GM21786 (cell line): ENCODE measurements around the gene CRB2.

Experiments
- ATAC-seq: cut with Tn5 transposase; IDR thresholded peaks from one replicate; pipeline ENCODE4 v1.9.1; 2021; ENCODE audit not compliant: unreplicated experiment

Gene CRB2

DNA sequence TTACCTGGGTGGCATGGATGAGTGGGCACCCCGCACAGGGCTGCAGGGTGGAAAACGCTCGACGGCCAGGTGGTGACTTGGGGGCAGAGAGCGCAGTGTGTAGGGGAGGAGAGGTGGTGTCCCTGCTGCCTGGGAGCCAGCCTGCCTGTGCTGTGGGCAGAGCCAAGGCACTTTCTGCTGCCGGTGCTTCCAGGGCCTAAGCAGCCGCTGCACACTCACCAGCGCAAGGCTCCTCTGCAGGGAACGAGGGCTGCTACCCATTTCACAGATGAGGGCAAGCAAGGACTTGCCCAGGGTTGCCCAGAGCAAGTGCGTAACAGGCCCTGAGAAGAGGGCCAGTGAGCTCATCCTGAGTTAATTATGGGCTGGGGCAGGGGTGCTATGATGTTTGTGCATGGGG is 62.5 kb downstream of the CRB2 start:
- ATAC-seq = no peak

DNA sequence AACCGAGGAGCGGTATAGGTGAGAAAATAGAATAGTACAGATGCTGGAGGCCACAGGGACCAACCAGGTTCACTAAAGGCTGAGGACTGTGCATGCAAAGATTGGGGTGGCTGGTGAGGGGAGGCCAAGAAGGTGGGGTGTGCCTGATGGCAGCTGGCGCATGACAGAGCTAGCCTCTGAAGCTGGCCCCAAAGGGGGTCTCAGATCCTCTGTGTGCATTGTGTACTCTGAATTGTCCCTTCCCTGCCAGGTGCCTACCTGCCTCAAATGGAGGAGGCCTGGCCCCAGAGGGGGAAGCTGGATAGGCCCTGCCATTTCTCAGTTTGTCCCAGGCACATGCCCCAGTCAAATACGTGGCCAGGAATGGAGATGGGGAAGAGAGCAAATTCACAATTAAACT is 63.1 kb downstream of the CRB2 start:
- no peak for ATAC-seq

DNA sequence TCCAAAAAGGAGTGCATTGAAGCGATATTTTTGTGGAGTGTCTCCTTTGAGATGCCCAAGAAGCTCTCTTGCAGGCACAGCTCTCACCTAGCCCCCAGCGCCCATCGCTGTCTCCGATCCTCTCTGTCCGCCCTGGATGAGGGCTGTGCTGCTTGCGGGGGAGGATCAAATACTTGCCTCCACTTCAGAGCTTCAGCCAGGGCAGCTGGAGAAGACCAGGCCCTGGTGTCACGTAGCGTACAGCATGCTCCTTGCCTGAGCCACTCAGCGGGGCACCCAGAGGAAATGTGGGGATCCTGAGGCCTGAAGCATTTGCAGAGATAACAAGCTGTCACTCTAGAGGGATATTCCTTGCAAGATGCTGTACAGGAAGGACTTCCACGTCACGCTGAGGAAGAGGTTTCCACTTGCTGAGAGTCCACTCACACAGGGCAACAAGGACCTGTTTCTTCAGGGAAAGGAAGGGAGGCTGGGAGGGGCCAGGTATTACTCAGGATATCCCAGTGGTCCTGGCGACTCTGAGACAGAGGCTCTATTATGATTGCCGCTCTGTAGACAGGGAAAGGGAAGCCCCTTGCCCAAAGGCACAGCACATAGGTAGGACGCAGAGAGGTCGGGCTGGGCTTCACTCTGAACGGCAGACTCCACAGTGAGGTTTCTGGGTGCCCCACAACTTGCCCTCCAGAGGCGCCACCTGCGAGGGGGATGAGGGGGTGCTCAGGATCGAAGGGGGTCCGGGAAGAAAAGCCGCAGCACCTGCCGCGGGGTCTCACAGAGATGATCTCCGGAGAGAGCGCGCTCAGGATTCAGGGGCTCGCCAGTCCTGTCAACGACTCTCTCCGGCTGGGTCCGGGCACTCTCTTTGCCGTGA is 64.0 kb downstream of the CRB2 start:
- ATAC-seq = no peak

DNA sequence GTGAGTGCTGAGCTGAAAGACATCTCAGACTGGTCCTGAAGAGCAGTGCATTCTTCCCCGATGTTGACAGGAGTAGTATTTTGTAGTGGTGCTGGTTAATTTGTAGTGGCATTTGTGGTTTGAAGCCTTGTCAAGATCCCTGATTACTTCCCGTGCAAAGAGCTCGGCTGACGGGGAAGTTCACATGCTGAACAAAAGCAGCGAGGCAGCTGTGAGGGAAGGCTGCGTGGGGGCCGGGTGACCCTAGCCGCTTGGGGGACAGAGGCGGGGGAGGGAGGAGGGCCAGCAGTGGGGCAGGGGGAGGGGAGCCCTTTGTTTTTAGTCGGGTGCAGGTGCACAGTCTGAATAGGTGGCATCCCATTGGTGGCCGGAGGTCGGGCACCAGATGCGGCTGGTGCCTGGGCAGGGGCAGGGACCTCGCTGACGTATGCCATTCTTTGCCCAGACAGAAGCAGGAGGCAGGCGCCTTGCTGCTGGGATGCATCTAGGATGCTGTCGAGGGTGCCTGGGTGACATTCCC is 64.7 kb downstream of the CRB2 start:
- no peak for ATAC-seq

DNA sequence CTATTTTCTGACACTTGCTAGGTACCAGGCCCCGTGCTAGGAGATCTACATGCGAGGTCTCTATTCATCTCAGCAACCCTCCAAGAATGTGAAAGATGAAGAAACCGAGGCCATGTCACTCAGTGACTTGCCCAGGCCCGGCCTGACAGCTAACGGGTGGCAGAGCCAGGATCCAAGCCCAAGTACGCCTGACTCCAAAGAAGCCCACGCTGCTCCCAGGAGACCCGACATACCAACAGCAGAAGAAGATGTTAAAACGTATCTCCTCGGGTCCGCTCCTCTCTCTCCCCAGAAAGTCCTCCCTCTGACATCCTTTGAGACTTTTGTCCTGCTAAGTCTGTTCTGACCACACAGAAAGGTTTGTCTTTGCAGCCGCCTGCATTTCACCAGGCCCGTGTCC is 65.2 kb downstream of the CRB2 start:
- no peak for ATAC-seq

DNA sequence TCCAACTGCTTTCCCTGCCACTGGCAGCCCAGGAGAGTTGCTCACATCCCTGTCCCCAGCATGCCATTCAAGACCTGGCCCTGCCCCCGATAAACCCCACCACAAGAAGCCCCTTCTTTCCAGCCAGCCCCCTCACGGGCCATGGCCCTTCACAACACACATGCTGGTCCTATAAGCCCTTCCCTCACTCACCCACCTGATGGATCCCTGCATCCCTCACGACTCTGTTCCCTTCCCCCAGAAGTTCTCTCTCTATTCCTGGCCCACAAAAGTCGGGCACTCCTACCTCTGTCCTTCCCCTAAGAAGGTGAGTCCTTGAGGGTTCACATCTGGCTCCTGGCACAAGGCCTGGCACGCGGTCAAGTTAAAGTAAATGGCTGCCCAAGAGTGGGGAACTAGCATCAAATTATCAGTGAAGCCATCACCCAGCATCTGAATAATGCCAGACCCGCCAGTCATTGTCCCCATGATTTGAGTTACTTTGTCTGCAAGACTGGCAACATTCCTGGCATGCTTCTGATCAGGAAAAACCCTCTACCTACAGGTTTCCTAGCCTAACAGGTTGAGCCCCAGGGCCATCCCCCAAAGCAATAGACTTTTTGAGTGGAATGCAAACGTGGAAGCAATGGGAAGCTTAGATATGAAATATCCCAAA is 65.9 kb downstream of the CRB2 start:
- ATAC-seq = no peak

DNA sequence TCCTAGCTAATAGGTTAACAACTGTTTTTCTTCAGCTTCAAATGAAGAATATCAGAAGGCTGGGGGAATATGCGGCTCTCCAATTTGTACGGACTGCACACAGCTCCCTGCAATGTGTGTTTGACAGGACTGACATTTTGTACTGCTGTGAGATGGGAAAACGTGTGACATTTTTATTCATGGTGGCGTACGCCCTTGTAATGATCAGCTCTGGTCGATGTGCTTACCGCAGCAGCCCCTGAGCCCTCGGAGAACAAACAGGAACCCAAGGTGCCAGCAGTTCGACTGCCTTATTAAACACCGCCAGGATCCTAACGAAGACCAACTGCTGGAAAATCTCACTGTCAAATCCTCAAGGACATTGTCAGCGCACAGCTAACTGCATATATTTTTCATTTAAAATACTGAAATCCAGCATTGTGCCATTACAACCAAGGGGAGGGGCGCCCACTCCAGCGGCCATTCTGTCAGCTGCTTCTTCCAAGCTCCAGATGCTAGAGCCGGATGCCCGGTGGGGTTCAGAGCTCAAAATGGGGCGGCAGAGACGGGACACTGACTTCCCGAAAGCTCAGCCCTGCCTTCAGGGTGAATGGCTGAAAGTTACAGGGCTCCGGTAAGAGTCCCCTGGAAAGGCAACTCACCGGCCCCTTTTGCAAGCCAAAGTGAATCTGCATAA is 66.8 kb downstream of the CRB2 start:
- no peak for ATAC-seq

DNA sequence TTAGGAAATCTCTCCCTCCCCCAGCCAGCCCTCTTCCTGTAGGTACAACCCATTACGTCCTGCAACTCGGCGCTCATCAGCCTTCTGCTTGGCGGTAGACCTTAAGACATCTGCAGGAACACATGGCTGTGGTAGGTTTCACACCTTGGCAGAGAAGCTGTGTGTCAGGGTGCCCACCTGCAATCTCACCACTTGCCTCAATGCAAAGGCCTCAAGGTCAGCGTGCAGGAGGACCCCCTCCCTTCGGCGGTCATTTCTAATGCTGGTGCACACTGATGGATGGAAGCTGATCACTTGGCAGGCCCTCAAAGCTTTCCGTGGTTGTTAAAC is 67.3 kb downstream of the CRB2 start:
- ATAC-seq = no peak

DNA sequence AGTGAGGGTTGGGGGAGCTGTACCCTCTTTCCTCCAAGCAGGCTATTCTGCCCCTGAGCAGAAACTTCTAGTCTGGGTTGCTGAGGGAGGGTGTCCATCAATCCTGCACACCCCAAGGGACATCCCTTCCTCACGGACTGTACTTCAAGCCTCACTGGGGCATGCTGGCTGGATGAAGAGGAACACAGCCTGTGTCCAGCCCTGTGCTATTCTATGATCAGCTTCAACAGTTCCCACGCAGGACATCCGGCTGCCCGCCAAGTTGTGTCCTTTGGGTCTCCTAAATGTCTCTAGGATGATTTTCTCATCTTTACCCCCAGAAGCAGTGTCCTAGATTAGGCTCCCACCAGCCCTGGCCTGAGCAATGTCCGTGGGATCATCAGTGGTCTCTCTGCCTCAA is 68.1 kb downstream of the CRB2 start:
- ATAC-seq = no peak

DNA sequence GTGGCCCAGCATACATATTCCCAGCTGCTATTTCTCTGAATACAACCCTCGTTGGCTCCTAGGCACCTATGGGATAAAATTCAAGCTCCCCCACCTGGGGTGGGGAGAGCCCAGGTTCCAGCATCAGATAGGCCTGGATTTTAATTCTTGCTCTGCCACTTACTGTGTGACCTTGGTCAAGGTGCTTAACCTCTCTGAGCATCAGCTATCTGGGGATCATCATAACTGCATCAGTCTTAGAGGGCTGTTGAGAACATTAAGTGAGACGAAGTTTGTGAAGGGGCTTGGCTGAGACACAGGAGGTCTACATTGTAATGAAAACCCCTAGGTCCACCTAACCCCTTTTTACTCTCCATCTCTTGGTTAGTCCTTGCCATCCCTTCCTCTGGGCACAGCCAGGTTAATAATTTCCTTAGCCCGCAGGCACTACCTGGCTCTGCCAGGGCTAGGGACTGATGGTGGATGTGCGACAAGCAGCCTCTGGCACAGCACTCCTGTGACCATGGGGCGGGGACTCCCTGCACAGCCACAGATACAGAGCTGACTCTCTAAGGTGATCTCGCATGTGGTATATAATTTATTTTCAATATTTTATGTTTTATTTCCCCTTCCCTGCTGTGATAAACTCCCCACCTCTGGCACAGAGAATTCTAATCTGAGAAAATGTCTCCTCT is 68.7 kb downstream of the CRB2 start:
- ATAC-seq = no peak

DNA sequence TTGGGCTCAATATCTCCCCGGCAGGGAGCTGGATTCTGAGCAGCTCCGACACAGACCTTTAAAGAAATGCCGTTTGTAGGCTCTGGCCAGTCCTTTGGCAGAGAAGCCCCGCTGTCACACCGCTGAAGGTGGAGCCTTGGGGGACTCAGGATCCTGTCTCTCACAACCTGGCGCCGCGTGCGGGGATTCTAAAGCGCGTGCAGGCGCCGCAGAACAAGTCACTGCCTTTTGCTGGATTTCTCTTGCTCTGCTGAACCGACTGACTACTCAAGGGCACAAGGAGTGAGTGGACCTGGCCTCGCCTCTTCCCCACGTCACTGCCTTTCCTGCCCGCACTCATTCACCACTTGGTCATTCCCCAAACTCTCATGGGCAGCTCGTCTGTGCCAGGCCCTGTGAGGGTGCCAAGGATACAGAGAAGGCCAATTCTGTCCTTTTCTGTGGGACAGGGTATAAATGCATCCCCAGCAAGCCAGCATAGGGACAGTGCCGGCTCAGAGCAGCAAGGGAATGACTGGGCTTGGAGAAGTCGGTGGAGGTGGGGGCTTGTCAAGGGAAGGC is 69.3 kb downstream of the CRB2 start:
- ATAC-seq = no peak

DNA sequence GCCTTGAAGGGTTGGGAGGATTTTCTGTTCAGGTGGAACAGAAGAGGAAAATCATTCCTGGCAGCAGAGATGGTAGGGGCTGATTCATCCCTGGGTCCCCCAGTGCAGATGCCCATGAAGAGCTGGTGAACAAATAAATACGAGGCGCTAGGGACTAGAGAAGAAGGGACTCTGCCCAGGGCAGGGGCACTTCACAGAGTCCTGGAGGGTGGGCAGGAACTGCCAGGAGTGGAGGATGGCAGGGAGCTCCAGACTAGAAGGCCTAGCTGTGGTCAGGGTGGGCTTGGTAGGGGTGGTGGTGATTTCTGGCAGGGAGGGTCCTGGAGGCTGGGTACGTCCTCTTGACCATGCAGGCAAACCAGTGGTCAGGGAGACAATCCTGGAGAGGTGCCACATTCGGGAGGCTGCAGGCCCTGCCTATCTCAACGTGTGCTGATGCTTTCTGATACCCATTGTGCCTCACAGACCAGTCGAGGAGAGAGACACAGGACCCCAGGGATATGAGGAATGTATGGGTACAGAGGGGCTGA is 69.9 kb downstream of the CRB2 start:
- ATAC-seq = no peak

DNA sequence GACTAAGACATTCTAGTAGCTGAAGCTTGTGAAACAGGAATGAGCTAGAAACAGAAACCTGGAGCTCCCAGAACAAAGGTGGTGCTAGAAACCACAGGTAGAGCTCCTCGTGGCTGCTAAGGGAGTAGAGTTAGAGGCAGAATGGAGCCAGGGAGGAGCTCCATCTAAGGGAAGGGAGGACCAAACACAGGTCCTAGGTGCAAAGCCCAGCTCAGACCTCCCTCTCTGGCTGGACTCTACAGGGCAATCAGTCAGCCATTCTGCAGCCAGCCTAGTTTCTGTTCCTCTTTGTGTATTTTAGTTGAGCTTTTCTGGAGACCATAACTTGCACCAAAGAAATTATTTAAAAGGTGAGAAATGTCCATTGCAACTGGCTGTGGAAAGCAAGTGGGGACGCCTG is 70.4 kb downstream of the CRB2 start:
- peak; percentile 79 for ATAC-seq
